Measurements from ENCODE around the gene S100B. TPM values are rescaled to one million over a fixed set of nuclear protein-coding genes. Genes with fewer than 3 reads are reported as not detected.

Gene S100B
- total RNA-seq, 2 donors from 2014 or later = 4.5 to 5.8 TPM

DNA sequence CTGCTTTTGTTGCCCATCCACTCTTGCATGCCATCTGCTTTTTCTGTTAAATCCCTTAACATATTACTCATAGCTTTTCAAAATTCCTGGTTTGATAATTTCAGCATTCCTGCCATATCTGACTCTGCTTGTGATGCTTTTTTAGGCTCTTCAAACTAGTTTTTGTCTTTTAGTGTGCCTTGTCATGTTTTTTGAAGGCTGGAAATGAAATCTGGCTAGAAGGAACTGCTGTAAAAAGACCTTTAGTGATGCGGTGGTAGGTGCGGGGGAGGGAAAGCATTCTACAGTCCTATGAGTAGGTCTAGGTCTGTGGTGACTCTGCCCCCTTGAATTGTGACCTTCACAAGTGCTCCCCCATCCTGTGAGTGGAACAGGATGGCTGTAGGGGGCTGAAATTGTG, 15.0 kb upstream of the S100B start:
- TF ChIP-seq, protein P1, sequence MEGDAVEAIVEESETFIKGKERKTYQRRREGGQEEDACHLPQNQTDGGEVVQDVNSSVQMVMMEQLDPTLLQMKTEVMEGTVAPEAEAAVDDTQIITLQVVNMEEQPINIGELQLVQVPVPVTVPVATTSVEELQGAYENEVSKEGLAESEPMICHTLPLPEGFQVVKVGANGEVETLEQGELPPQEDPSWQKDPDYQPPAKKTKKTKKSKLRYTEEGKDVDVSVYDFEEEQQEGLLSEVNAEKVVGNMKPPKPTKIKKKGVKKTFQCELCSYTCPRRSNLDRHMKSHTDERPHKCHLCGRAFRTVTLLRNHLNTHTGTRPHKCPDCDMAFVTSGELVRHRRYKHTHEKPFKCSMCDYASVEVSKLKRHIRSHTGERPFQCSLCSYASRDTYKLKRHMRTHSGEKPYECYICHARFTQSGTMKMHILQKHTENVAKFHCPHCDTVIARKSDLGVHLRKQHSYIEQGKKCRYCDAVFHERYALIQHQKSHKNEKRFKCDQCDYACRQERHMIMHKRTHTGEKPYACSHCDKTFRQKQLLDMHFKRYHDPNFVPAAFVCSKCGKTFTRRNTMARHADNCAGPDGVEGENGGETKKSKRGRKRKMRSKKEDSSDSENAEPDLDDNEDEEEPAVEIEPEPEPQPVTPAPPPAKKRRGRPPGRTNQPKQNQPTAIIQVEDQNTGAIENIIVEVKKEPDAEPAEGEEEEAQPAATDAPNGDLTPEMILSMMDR (IDR thresholded peaks at IDR 0.05) = no peak
- Histone ChIP-seq H3K27me3 (no peaks in the 10 kb centered on the region), H3K4me3 (no peak overlapping the region), H3K4me1 (no peaks in the 10 kb centered on the region), H3K27ac (no peak overlapping the region), H3K9me3 (peaks cover 0 to under 1% of the 10 kb centered on the region in 2 donors), H3K36me3 (no peaks in the 10 kb centered on the region)
- no peak for DNase-seq (ENCODE audit: low spot score)

DNA sequence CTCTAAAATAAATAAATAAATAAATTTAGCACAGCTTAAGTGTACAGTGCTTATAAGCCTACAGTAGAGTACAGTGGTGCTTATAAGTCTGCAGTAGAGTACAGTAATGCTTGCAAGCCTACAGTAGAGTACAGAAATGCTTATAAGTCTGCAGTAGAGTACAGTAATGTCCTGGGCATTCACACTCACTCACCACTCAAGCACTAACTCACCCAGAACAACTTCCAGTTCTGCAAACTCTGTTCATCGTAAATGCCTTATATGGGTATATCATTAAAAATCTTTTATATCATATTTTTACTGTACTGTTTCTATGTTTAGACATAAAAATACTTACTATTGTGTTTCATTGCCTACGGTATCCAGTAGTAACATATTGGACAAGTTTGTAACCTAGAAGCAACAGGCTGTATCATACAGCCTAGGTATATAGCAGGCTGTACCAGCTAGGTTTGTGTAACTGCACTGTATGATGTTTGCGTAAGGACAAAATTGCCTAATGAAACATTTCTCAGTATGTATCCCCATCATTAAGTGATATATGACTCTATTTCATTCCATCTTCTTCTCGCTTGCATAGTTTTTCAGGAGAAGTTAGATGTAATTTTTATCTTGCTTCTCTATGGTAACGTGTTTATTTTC, 14.0 kb upstream of the S100B start:
- no peak for DNase-seq (ENCODE audit: low spot score)
- no peak overlapping the region for H3K4me3 ChIP-seq
- H3K36me3 ChIP-seq = no peaks in the 10 kb centered on the region
- no peaks in the 10 kb centered on the region for H3K9me3 ChIP-seq
- TF ChIP-seq, protein P1 (IDR thresholded peaks at IDR 0.05) = no peak
- H3K4me1 ChIP-seq = no peaks in the 10 kb centered on the region
- no peaks in the 10 kb centered on the region for H3K27me3 ChIP-seq
- H3K27ac ChIP-seq = no peak overlapping the region

DNA sequence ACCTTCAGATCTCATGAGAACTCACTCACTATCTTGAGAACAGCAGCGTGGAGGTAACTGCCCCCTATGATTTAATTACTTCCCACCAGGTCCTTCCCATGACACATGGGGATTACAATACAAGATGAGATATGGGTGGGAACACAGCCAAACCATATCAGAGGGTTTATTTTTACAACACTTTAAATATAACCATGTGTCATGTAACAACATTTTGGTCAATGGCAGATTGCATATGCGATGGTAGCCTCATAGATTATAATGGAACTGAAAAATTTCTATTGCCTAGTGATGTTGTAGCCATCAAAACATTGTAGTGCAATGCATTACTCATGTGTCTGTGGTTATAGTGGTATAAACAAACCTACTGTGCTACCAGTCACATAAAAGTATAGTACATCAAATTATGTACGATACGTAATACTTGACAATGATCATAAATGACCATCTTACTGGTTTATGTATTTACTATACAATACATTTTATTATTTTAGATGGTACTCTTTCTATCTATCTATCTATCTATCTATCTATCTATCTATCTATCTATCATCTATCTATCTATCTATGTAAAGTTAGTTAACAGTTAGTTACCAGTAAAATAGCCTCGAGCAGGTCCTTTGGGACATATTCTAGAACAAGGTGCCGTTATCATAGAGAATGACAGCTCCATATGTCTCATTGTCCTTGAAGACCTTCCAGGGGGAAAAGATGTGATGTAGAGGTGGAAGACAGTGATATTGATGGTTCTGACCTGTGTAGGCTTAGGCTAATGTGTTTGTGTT, 12.6 kb upstream of the S100B start:
- Histone ChIP-seq H3K27ac (no peak overlapping the region), H3K9me3 (no peaks in the 10 kb centered on the region), H3K4me1 (no peaks in the 10 kb centered on the region), H3K36me3 (no peaks in the 10 kb centered on the region), H3K4me3 (no peak overlapping the region), H3K27me3 (no peaks in the 10 kb centered on the region)
- no peak for DNase-seq (ENCODE audit: low spot score)
- TF ChIP-seq, protein P1 (IDR thresholded peaks at IDR 0.05) = no peak

DNA sequence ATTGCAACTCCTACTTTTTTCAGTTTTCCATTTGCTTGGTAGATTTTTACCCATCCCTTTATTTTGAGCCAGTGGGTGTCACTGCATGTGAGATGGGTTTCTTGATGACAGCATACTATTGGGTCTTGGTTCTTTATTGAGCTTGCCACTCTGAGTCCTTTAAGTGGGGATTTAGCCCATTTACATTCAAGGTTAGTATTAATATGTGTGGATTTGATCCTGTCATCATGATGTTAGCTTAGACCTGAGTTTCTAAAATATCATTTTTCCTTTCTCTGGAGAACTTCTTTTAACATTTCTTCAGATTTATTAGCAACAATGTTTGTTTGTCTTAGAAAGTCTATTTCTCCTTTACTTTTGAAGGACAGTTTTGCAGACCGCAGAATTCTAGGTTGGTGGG, 11.8 kb upstream of the S100B start:
- H3K27me3 ChIP-seq = no peaks in the 10 kb centered on the region
- no peak for DNase-seq (ENCODE audit: low spot score)
- H3K4me3 ChIP-seq = no peak overlapping the region
- H3K9me3 ChIP-seq = no peaks in the 10 kb centered on the region
- no peaks in the 10 kb centered on the region for H3K4me1 ChIP-seq
- TF ChIP-seq, protein P1 (IDR thresholded peaks at IDR 0.05) = no peak
- H3K27ac ChIP-seq = no peak overlapping the region
- H3K36me3 ChIP-seq = no peaks in the 10 kb centered on the region

DNA sequence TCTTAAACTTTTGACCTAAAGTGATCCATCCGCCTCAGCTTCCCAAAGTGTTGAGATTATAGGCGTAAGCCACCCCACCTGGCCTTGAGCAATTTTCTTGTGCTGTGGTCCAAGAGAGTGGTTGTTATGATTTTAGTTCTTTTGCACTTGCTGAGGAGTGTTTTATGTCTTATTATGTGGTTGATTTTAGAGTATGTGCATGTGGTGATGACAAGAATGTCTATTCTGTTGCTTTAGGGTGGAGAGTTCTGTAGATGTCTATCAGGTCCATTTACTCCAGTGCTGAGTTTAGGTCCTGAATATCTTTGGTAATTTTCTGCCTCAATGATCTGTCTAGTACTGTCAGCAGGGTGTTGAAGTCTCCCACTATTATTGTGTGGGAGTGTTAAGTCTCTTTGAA, 11.2 kb upstream of the S100B start:
- DNase-seq (ENCODE audit: low spot score) = no peak
- no peaks in the 10 kb centered on the region for H3K36me3 ChIP-seq
- H3K4me1 ChIP-seq = no peaks in the 10 kb centered on the region
- H3K27me3 ChIP-seq = no peaks in the 10 kb centered on the region
- H3K4me3 ChIP-seq = no peak overlapping the region
- H3K9me3 ChIP-seq = no peaks in the 10 kb centered on the region
- TF ChIP-seq, protein P1 (IDR thresholded peaks at IDR 0.05) = no peak
- H3K27ac ChIP-seq = no peak overlapping the region
